OCI-LY1 (cell line): ENCODE results near the gene TAGLN3.
A peak's percentile ranks its signal among the peaks of the same experiment; 100 is the strongest.

Experiments
- H2AFZ ChIP-seq: fragments of 200-600 bp; sonication (generic), shearing (Covaris generic); 2 replicates; pipeline ENCODE4 v1.6.0; 2014; ENCODE audit warnings: antibody characterized with exemption, mild to moderate bottlenecking, low read length
- H3F3A ChIP-seq: fragments of 200-600 bp; sonication (generic), shearing (Covaris generic); 2 replicates; pipeline ENCODE4 v1.6.0; 2014; ENCODE audit warnings: mild to moderate bottlenecking, antibody characterized with exemption, low read length, moderate library complexity; ENCODE audit not compliant: insufficient read depth
- H3K27ac ChIP-seq: fragments of 200-600 bp; sonication (generic); 2 replicates; pipeline ENCODE4 v1.5.1; 2014; ENCODE audit warnings: low read length, mixed run types, mild to moderate bottlenecking, low read depth; ENCODE audit not compliant: poor library complexity, severe bottlenecking
- H3K27me3 ChIP-seq: fragments of 200-600 bp; sonication (generic); 2 replicates; pipeline ENCODE4 v1.6.0; 2014; ENCODE audit warnings: antibody characterized with exemption, mild to moderate bottlenecking, low read length, moderate library complexity; ENCODE audit not compliant: insufficient read depth
- H3K36me3 ChIP-seq: fragments of 200-600 bp; sonication (generic); 2 replicates; pipeline ENCODE4 v1.6.1; 2014; ENCODE audit warnings: mild to moderate bottlenecking, antibody characterized with exemption, low read length, moderate library complexity, mixed read lengths; ENCODE audit not compliant: insufficient read depth
- H3K4me1 ChIP-seq: fragments of 200-600 bp; sonication (generic); 2 replicates; pipeline ENCODE4 v1.5.1; 2014; ENCODE audit warnings: mild to moderate bottlenecking, low read length, moderate library complexity; ENCODE audit not compliant: insufficient read depth, severe bottlenecking
- H3K4me2 ChIP-seq: fragments of 200-600 bp; sonication (generic), shearing (Covaris generic); 2 replicates; pipeline ENCODE4 v1.6.1; 2014; ENCODE audit warnings: low read length
- H3K4me3 ChIP-seq: fragments of 200-600 bp; sonication (generic); 2 replicates; pipeline ENCODE4 v1.5.1; 2014; ENCODE audit warnings: low read length, low read depth, mild to moderate bottlenecking, mixed read lengths; ENCODE audit not compliant: poor library complexity, severe bottlenecking
- H3K79me2 ChIP-seq: fragments of 200-600 bp; shearing (Covaris generic); 2 replicates; pipeline ENCODE4 v1.6.1; 2016; ENCODE audit warnings: mixed run types, low read length, mixed read lengths; ENCODE audit not compliant: insufficient read depth
- H3K9ac ChIP-seq: fragments of 200-600 bp; sonication (generic), shearing (Covaris generic); 2 replicates; pipeline ENCODE4 v1.6.1; 2014; ENCODE audit warnings: mild to moderate bottlenecking, low read length, mixed read lengths
- H3K9me2 ChIP-seq: fragments of 200-600 bp; sonication (generic), shearing (Covaris generic); 2 replicates; pipeline ENCODE4 v1.6.1; 2014; ENCODE audit warnings: low read depth, mild to moderate bottlenecking, low read length, mixed read lengths
- H3K9me3 ChIP-seq: fragments of 200-600 bp; shearing (Covaris generic); 2 replicates; pipeline ENCODE4 v1.6.1; 2014; ENCODE audit warnings: low read length, mixed read lengths
- H4K20me1 ChIP-seq: fragments of 200-600 bp; sonication (generic), shearing (Covaris generic); 2 replicates; pipeline ENCODE4 v1.6.0; 2016; ENCODE audit warnings: mild to moderate bottlenecking, low read length; ENCODE audit not compliant: insufficient read depth
- CTCF ChIP-seq: fragments of 200-600 bp; sonication (generic), shearing (Covaris generic); IDR thresholded peaks from 2 replicates; pipeline ENCODE4 v1.5.1; 2017; ENCODE audit warnings: mild to moderate bottlenecking, antibody characterized with exemption, low read length, moderate library complexity, mixed read lengths
- EZH2 ChIP-seq: fragments of 200-600 bp; sonication (generic), shearing (Covaris generic); IDR thresholded peaks from 2 replicates; pipeline ENCODE4 v1.8.0; 2017; ENCODE audit warnings: borderline replicate concordance, mixed run types, mild to moderate bottlenecking, antibody characterized with exemption, low read length, moderate library complexity, mixed read lengths

The TAGLN3 gene

GRCh38 chr3:111984636-111985298 lies 14.0 kb upstream of the TAGLN3 start:
- H3K4me1 ChIP-seq: peaks cover 23% of the 10 kb centered on the region
- peaks cover 28% of the 10 kb centered on the region for H3K79me2 ChIP-seq
- H2AFZ ChIP-seq: no peak overlapping the region
- no peaks in the 10 kb centered on the region for H3K9me3 ChIP-seq
- H3F3A ChIP-seq: no peaks in the 10 kb centered on the region
- peaks cover 42% of the 10 kb centered on the region for H3K36me3 ChIP-seq
- H3K27ac ChIP-seq: no peak overlapping the region
- H3K9me2 ChIP-seq: no peaks in the 10 kb centered on the region
- H3K27me3 ChIP-seq: no peaks in the 10 kb centered on the region
- no peaks in the 10 kb centered on the region for H4K20me1 ChIP-seq
- no peak overlapping the region for H3K4me2 ChIP-seq
- H3K9ac ChIP-seq: no peak overlapping the region
- no peak overlapping the region for H3K4me3 ChIP-seq
- TF ChIP-seq CTCF (no peak), EZH2 (no peak)

GRCh38 chr3:111986800-111987199 lies 11.9 kb upstream of the TAGLN3 start:
- peaks cover 3% of the 10 kb centered on the region for H3K4me1 ChIP-seq
- H3K79me2 ChIP-seq: peaks cover 9% of the 10 kb centered on the region; the same call in 1 of the 2 replicates
- no peaks in the 10 kb centered on the region for H4K20me1 ChIP-seq
- H3F3A ChIP-seq: no peaks in the 10 kb centered on the region
- H3K27me3 ChIP-seq: no peaks in the 10 kb centered on the region
- H3K9ac ChIP-seq: no peak overlapping the region
- H3K9me2 ChIP-seq: no peaks in the 10 kb centered on the region
- no peak overlapping the region for H3K4me3 ChIP-seq
- peaks cover 44% of the 10 kb centered on the region for H3K36me3 ChIP-seq
- TF ChIP-seq EZH2 (no peak), CTCF (no peak)
- H3K9me3 ChIP-seq: no peaks in the 10 kb centered on the region
- no peak overlapping the region for H2AFZ ChIP-seq
- H3K27ac ChIP-seq: no peak overlapping the region
- no peak overlapping the region for H3K4me2 ChIP-seq

GRCh38 chr3:111989061-111989678 lies 9.6 kb upstream of the TAGLN3 start:
- Histone ChIP-seq H3K79me2 (no peaks in the 10 kb centered on the region), H3K4me2 (no peak overlapping the region), H3K9me3 (no peaks in the 10 kb centered on the region), H3K4me1 (no peaks in the 10 kb centered on the region), H4K20me1 (no peaks in the 10 kb centered on the region), H3K27ac (no peak overlapping the region), H3K4me3 (no peak overlapping the region), H3K36me3 (peaks cover 40% of the 10 kb centered on the region), H3F3A (no peaks in the 10 kb centered on the region), H3K9ac (no peak overlapping the region), H3K27me3 (no peaks in the 10 kb centered on the region), H2AFZ (no peak overlapping the region), H3K9me2 (no peaks in the 10 kb centered on the region)
- TF ChIP-seq CTCF (peak; percentile 78), EZH2 (no peak)
